NCI-H1105 treated with DMSO at 0.1 percent for 48 hours (cell line): ENCODE results near the gene CPEB2.

Experiments
- DNase-seq: peaks from one replicate; lab custom pipeline; 2025; lab: John Stamatoyannopoulos, UW

CPEB2 gene

DNA sequence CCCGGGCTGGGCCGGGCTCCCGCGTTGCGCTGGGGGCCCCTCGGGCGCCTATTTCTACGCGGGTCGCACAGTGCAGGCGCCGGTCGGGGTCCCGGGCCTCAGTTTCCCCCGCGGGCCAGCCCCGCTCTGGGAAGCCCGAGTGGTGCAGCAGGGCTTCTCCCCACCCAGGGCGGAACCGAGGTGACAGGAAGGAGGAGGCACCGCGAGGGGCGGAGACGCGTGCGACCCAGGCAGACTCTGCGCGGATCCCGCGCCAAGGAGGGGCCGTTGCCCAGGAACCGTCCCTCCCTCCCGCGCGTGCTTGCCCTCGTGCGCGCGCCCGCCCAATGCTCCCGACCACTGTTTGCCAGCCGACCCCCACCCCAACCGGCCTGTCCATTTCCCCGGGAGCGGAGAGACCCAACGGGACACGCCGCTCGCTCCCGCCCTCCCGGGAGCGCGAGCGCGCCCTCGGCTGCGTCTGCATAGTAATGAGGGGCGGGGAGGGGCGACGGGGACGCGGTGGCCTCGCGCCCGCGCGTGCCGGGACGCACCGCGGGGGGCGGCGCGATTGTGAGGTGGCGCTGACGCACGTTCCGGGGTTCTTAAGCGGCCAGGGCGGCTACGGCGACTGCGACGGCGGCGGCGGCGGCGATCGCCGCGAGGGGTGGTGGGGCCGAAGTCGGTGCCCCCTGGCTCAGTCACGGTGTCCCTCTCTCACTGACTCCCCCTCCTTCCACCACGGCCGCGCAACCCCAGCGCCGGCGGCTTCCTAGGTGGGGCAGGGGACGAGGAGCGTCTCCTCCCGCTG lies at the start of gene CPEB2:
CPEB2 (plus strand) TSS at position 613 of the 790 bp plus-strand sequence. CDS start 193 bp downstream, outside the sequence.
- peak; percentile 80 for DNase-seq

- DNase-seq: no peak
Observed at GRCh38 chr4:14958436-14958835, 43.8 kb upstream of the CPEB2 start.

GRCh38 chr4:14961292-14961691 lies 41.0 kb upstream of the CPEB2 start:
- DNase-seq: no peak

DNA sequence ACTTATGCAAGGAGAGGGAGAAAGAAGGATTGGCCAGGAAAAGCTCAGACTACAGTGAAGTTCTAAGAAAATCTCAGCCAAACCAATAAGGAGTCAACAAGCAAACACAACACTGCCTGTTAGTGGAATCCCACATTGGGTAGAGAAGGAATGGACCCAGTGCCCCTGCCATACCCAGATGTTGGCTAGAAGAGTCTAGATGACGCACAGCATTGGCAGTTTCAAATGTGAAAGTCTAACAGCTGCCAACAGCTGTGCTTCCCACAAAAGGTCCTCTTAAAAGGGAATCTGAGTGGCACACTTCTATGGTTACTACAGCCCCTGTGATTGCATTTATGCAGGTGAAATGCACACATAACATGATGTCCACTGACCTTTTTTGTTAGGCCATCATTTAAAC lies 37.2 kb upstream of the CPEB2 start:
- DNase-seq: no peak

DNA sequence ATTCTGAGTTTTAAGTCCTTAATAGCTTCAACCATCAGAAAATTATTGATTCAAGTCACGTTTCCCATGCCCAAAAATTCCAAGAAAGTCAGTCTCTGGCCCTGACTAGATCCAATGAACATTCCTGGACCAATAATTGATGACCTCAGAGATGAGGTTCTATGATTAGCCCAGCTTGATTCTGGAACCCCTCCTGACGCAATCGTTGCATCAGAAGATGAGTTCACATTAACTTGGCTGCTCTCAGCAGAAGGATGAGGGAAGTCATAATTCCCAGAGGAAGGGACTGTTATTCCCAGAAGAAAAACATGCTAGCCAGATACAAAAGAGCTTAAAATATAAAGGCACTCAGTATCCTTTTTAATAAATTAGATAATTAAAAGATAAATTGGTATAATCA lies 34.3 kb upstream of the CPEB2 start:
- DNase-seq: no peak

DNA sequence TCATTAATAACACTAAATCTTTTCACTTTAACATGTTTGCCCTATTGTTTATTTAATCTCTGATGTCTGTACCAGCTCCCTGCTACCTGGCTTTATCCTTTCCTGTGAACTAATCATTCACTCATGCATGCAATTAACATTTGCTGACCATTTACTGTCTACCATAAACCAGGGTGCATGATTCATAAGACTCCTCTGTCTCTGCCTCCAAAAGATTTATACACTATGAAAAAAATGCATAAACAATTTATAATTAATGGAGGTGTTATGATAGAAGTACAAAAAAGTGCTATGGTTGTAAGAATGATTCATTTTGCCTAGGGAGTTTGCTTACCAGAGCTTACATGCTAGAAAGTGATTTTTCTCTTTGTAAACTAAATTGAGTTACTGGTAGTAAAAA lies 24.5 kb upstream of the CPEB2 start:
- DNase-seq: no peak

GRCh38 chr4:14984448-14984847 lies 17.8 kb upstream of the CPEB2 start:
- no peak for DNase-seq

DNA sequence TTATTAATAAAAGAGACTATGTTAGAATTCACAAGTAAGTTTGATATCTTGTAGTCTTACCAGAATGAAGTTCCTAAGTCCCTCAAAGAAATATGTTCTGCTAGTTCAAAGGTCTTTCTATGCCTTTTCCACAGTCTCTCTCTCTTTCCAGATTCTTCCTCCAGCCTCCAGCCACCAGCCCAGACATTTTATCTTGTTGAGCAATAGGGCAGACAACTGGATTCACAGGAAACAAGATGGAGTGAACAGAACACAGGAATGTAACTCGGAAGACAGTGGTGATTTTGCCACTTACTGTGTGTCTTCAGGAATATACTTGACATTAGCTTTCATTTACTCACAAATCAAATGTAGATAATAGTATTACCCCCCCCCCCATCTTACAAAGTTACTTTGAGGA lies 17.1 kb upstream of the CPEB2 start:
- no peak for DNase-seq

- no peak for DNase-seq
Observed at GRCh38 chr4:14985843-14986242, 16.4 kb upstream of the CPEB2 start.

DNA sequence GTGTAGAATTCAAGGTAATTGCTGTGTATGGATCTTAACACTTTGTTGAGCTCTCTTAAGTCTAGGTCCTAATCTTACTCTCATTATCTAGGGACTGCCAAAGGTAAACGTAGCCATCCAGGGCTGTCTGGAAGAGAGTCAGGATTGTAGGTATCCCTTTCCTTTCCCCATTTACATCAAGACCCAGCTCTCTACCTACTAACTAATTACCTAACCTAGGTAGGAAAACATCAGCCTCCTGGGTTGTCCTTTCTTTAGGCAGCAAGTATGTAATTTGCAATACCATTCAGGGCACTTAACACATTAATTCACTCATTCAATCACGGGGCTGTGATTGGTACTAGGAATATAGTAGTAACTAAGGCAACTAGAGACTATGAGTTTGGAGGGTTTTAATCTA lies 15.2 kb upstream of the CPEB2 start:
- DNase-seq: no peak

- no peak for DNase-seq
Observed at GRCh38 chr4:14990484-14990883, 11.8 kb upstream of the CPEB2 start.

- no peak for DNase-seq
Observed at GRCh38 chr4:14994242-14994641, 8.0 kb upstream of the CPEB2 start.

DNA sequence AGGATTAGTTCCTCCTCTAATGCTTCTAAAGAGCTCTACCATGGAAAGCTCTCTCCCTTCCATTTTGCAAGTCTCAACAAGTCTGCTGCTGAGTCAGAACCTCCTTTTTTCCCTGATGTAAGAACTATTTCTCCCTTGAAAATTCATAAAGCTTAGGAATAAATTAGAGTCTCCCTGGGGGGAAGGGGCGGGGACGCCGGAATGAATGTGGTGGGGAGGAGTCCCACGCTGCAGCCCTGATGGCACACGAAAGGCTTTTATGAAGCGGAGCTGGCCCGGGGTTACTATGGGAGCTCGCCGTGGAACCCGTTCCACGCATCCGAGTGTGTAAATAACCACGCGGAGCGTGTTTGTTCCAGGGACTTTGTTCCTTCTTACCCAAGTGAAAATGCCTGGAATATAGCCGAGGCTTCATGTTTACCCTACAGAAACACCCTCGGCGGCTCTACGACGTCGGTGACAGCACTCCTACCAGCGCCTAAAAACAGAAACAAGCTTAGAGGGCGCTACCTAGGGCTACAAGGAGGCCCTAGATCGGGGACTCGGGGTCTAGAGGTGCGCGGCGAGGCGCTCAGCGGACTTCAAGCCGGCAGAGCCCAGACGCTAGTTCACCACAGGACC lies 923 bp upstream of the CPEB2 start:
- peak; percentile 70 for DNase-seq

GRCh38 chr4:15002659-15003400 lies 549 bp downstream of the CPEB2 start:
- DNase-seq: peak; percentile 53

- DNase-seq: no peak
Observed at GRCh38 chr4:15003401-15003890, 1.2 kb downstream of the CPEB2 start.

DNA sequence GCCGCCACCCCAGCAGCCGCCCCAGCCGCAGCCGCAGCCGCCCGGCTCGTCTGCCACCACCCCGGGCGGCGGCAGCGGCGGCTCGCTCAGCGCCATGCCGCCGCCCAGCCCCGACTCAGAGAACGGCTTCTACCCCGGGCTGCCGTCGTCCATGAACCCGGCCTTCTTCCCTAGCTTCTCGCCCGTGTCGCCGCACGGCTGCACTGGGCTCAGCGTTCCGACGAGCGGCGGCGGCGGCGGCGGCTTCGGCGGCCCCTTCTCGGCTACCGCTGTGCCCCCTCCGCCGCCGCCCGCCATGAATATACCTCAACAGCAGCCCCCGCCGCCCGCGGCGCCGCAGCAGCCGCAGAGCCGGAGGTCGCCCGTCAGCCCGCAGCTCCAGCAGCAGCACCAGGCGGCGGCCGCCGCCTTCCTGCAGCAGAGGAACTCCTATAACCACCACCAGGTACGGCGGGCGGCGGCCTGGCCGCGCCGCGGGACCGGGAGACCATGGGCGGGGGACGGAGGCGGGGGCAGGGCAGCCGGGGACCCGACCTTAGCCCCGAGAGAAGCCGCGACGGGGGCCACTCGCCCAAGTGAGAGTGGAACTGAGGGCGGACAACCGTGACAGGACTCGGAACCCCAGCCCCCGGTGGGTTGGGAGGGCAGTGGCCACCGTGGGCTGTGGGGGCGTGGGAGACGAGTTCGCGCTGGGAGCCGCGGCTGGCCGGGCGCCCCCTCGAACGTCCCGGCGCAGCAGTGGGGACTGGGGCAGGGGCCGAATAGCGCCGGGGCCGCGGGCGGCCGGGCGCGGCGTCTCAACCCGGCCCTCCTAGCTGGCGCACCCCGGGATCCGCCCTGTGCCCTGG lies 1.8 kb downstream of the CPEB2 start:
- no peak for DNase-seq

- peak; percentile 17 for DNase-seq
Observed at GRCh38 chr4:15004739-15005301, 2.5 kb downstream of the CPEB2 start.

DNA sequence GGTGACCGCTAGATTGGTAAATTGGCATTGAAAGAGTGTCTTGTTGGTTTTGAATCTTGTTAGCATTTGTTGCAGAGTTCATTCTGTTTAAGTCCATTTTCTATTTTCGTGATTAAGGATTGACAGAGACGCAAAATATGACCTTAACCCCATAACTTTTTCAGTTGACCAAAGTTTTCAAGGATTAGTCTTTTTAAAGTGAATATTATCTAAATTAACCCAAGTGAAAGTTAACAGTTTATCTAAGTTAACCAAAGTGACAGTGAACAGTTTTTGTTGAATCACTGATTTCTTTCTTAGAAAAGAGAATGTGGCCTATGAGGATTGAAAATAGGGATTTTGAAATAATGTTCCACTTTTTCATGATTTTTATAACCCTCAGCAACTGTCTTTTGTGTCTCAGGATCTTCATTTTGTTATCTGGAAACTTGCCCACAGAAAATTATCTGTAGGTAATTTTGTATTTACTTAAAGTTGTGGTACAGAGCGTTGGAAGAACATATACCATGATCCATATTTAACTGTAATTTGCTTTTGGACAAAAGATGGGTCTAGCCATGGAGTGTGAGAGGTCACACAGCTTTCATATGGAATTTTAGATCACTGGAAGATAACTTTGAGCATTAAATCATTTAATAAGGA lies 3.3 kb downstream of the CPEB2 start:
- DNase-seq: no peak

DNA sequence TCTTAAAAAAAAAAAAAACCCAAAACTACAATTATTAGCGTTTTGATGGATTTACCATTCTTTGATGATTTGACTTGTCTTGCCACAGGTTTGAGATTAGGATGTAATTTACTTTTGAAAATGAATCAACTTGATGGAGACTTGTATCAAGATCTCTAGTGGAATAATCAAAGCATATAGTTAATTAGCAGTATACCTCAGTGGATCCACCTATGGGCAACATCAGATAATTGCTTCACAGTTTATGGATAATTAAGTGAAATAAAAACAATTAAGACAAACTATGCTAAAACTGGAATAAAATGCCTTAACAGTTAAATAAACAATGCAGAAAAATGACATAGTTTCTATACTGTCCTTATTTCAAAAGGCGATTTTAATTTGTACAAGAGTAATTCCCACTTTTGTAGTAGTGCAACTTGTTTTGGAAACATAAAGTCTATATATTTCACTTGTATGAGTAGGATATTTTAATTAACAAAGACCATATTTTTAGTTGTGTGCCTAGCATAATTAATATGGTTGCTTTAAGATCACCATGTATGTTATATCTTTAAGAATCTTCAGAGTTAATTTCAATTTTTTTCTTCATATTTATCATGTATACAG lies 4.2 kb downstream of the CPEB2 start:
- peak; percentile 43 for DNase-seq

GRCh38 chr4:15007201-15007600 lies 4.9 kb downstream of the CPEB2 start:
- DNase-seq: no peak
